ENCODE data around the gene SCYL2. TPM values are rescaled to one million over a fixed set of nuclear protein-coding genes. Genes with fewer than 3 reads are reported as not detected.

The SCYL2 gene
- total RNA-seq, 4 donors from 2014 or later: 28.9 to 44.9 (median 33.3) TPM

DNA sequence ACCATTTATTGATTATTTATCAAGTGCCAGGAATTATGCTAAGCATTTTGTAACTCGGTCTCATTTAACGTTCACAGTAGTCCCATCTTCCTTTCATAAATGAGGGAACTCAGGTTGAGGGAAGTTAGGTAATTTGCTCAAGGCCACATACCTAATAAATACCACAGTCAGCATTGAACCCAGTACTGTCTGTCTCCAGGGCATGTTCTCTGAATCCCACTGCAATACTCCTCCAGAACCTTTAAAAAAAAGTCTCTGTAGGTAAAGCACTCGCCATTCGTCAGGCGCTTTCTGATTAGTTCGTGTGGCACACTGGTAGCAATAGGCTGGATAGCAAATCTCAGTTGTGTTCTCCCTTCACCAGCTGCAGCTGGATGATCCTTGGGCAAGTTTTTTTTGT lies 104.2 kb downstream of the SCYL2 start:
- in situ Hi-C loops (cut with MboI; ENCODE audit: low sequenced_read_pairs in 4 of 4) (no loop called here), intact Hi-C loops (cut with DNase I; ENCODE audit: low total_unique reads) (no loop called here)
- H3K4me3 ChIP-seq: no peak overlapping the region
- H3K27me3 ChIP-seq: no peaks in the 10 kb centered on the region
- ATAC-seq (no peak), DNase-seq (no peak)
- no peaks in the 10 kb centered on the region for H3K36me3 ChIP-seq
- H3K27ac ChIP-seq: no peak overlapping the region
- H3K4me1 ChIP-seq: peaks cover 0 to 10% of the 10 kb centered on the region in 2 donors
- TF ChIP-seq, protein P1, sequence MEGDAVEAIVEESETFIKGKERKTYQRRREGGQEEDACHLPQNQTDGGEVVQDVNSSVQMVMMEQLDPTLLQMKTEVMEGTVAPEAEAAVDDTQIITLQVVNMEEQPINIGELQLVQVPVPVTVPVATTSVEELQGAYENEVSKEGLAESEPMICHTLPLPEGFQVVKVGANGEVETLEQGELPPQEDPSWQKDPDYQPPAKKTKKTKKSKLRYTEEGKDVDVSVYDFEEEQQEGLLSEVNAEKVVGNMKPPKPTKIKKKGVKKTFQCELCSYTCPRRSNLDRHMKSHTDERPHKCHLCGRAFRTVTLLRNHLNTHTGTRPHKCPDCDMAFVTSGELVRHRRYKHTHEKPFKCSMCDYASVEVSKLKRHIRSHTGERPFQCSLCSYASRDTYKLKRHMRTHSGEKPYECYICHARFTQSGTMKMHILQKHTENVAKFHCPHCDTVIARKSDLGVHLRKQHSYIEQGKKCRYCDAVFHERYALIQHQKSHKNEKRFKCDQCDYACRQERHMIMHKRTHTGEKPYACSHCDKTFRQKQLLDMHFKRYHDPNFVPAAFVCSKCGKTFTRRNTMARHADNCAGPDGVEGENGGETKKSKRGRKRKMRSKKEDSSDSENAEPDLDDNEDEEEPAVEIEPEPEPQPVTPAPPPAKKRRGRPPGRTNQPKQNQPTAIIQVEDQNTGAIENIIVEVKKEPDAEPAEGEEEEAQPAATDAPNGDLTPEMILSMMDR (IDR thresholded peaks at IDR 0.05 in 4 of 5, conservative IDR thresholded peaks at IDR 0.05 in 1 of 5): no peak
- TF ChIP-seq POLR2A (IDR thresholded peaks at IDR 0.05): no peak
- no peaks in the 10 kb centered on the region for H3K9me3 ChIP-seq

DNA sequence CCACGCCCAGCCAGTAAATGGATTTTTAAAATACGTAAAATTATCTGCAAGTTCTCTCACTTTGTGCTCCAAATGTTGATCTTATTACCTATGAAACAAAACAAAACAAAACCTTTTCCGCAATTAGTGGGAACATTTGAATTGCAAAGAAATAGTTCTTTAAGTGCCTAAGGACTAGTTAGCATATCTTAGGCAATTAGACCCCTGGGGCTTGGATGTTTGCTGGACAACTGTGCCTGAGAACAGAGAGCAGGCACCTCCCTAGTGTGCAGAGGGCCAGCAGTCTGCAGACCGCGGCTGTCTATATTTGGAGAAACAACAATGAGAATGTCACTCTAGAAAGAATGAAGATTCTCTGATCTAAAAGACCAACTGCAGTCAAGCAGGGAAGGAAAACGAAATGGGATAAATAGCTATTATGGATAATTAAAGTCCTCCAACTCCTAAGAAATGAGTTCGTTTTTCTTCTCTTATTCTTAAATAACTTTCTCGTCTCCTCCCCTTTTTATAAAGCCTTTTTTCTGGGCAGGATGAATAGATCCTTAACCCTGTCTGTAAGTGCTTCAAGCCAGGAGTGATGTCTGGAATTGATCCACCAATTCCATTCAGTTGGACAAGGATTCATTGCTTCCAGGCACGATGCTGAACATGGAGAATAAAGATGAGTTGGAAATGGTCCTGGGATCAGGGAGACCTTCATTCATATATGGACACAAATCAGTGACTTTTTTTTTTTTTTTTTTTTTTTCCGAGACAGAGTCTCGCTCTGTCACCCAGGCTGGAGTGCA lies 106.1 kb downstream of the SCYL2 start:
- intact Hi-C loops (cut with DNase I; ENCODE audit: low total_unique reads): no loop called here

DNA sequence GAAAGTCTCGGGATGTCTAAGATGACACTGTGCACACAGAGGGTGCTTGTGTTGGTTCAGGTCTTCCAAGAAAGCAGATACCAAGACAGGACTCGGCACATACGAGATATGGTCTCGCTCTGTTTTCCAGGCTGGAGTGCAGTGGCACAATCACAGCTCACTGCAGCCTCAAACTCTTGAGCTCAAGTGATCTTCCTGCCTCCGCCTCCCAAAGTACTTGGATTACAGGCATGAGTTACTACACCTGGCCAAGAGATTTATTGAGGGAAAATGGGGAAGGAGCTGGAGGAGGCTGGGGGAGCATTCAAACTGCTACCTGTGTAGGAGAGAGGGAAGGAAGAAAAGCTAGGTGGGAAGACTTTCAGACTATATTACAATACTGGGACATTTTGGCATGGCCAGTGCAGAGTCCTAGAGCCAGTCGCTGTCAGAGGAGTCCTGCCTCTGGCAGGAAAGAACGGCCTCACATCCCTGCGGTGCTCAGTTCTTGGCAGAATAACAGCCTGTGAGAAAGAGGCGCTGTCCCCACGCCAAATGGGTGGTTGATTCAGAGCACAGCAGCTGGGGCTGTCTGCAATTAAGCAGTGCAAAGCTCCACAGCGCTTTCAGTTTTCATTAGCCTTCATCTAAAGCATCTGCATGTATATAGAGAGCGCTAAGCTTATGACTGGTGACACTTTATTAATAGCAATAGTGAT lies 108.2 kb downstream of the SCYL2 start:
- Histone ChIP-seq H3K4me1 (peaks cover 0 to 10% of the 10 kb centered on the region in 2 donors), H3K36me3 (no peaks in the 10 kb centered on the region), H3K27me3 (no peaks in the 10 kb centered on the region), H3K27ac (no peak overlapping the region), H3K4me3 (no peak overlapping the region), H3K9me3 (no peaks in the 10 kb centered on the region)
- in situ Hi-C loops (cut with MboI; ENCODE audit: low sequenced_read_pairs in 4 of 4): no loop called here
- DNase-seq (peak; percentile 22 to 44), ATAC-seq (peak; percentile 55 to 72)
- TF ChIP-seq POLR2A (IDR thresholded peaks at IDR 0.05): no peak
- TF ChIP-seq, protein P1 (IDR thresholded peaks at IDR 0.05 in 4 of 5, conservative IDR thresholded peaks at IDR 0.05 in 1 of 5): no peak
- intact Hi-C loops (cut with DNase I; ENCODE audit: low total_unique reads): no loop called here

More for the DNA sequence above, 106.1 kb downstream of the SCYL2 start:
- TF ChIP-seq, protein P1 (IDR thresholded peaks at IDR 0.05 in 4 of 5, conservative IDR thresholded peaks at IDR 0.05 in 1 of 5): no peak
- TF ChIP-seq POLR2A (IDR thresholded peaks at IDR 0.05): no peak
- H3K9me3 ChIP-seq: no peaks in the 10 kb centered on the region
- peaks cover 0 to 10% of the 10 kb centered on the region in 2 donors for H3K4me1 ChIP-seq
- in situ Hi-C loops (cut with MboI; ENCODE audit: low sequenced_read_pairs in 4 of 4): no loop called here
- ATAC-seq: no peak
- H3K36me3 ChIP-seq: no peaks in the 10 kb centered on the region
- H3K4me3 ChIP-seq: no peak overlapping the region
- no peaks in the 10 kb centered on the region for H3K27me3 ChIP-seq
- H3K27ac ChIP-seq: no peak overlapping the region
- no peak for DNase-seq

DNA sequence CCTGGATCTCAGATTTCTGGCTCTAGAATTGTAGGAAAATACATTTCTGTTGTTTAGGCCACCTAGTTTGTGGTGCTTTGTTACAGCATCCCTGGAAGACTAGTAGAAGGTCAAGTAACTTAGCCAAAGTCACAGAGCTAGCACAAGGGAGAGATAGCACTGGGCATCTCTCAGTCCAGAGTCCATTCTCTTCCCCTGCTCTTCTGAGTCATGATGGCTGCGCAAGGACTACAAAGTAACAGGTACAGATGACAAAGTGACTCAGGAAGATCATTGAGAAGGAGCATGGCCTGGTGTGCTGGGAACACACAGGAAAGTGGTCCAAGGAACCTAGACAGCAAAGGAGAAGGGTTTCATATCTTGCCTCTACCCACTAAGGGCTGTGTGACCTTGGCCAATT lies 109.2 kb downstream of the SCYL2 start:
- in situ Hi-C loops (cut with MboI; ENCODE audit: low sequenced_read_pairs in 4 of 4) (no loop called here), intact Hi-C loops (cut with DNase I; ENCODE audit: low total_unique reads) (no loop called here)
- H3K27me3 ChIP-seq: no peaks in the 10 kb centered on the region
- ATAC-seq (no peak), DNase-seq (no peak)
- no peak for TF ChIP-seq POLR2A (IDR thresholded peaks at IDR 0.05)
- TF ChIP-seq, protein P1 (IDR thresholded peaks at IDR 0.05 in 4 of 5, conservative IDR thresholded peaks at IDR 0.05 in 1 of 5): no peak
- no peaks in the 10 kb centered on the region for H3K9me3 ChIP-seq
- H3K4me1 ChIP-seq: peaks cover 0 to 10% of the 10 kb centered on the region in 2 donors
- no peak overlapping the region for H3K27ac ChIP-seq
- no peaks in the 10 kb centered on the region for H3K36me3 ChIP-seq
- no peak overlapping the region for H3K4me3 ChIP-seq

Measured in gastrocnemius medialis (tissue), 4 donors.